AG09319 (cell line): ENCODE results near the gene TFDP1.

Experiments
- DNase-seq: peaks from one replicate; pipeline ENCODE4 v3.0.0-alpha.2; 2010; ENCODE audit warnings: low read depth; ENCODE audit errors: extremely low read depth
- TF ChIP-seq, protein P1 (sequence below): IDR thresholded peaks from 2 replicates; pipeline ENCODE4 v1.5.1; 2011; ENCODE audit warnings: low read depth, mild to moderate bottlenecking, inconsistent platforms, low read length, moderate library complexity

The TFDP1 gene

DNA sequence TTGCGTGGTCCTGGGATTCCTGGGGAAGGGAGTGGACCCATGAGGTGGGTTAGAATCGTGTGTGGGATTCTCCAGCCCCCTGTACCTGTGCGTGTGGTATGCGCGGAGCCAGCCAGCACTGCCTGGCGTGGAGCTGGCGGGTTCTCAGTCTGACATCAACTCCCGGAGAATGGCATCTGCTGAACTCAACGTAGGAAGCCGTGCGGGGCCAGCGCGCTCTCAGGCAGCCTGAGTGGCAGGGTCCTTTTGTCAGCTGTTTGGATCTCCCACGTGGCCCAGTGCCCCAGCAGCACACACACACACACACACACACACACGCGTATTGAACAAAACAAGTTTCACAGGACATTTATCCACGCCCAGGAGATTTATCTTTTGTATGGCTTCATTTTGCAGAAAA, 45.3 kb downstream of the TFDP1 start:
- no peak for DNase-seq
- TF ChIP-seq, protein P1, sequence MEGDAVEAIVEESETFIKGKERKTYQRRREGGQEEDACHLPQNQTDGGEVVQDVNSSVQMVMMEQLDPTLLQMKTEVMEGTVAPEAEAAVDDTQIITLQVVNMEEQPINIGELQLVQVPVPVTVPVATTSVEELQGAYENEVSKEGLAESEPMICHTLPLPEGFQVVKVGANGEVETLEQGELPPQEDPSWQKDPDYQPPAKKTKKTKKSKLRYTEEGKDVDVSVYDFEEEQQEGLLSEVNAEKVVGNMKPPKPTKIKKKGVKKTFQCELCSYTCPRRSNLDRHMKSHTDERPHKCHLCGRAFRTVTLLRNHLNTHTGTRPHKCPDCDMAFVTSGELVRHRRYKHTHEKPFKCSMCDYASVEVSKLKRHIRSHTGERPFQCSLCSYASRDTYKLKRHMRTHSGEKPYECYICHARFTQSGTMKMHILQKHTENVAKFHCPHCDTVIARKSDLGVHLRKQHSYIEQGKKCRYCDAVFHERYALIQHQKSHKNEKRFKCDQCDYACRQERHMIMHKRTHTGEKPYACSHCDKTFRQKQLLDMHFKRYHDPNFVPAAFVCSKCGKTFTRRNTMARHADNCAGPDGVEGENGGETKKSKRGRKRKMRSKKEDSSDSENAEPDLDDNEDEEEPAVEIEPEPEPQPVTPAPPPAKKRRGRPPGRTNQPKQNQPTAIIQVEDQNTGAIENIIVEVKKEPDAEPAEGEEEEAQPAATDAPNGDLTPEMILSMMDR: no peak

DNA sequence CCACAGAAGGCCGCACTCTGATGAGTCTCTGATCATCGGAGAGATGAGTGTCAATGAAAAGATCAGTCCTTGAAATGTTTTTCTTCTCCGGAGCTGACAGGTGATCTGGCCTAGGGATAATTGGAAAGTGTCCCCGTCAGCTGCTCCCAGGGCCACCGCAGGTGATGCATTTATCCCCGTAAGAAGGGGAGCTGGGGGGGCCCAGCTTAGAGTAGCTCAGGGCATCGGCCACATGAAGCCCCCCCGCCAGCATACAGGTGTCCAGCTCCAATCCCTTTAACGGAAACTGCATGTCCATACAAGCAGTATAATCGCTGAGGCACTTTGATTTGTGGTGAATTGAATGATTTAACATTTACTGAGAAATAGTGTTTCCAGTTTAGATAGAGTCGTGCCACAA, 45.7 kb downstream of the TFDP1 start:
- DNase-seq: no peak

DNA sequence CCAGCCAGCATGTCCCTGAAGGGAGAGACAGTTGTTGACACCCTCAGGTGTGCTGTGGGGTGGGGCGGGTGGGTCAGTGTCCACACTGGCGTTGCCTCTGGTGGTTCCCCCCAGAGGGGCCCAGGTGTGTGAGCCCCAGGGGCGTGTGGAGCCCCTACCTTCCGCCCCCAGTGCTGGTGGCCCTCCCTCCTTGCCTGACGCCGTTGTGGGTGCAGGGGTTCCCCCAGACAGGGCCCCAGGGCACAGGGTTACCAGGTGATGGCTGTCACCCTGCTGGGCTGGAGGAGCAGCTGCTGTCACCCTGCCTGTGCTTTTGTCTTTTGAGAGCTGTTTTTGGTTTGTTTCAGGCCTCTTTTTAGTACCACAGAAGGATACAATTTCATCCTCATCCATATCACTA, 46.3 kb downstream of the TFDP1 start:
- DNase-seq: no peak
- TF ChIP-seq, protein P1: no peak

More for the DNA sequence above, 45.7 kb downstream of the TFDP1 start:
- TF ChIP-seq, protein P1: no peak

DNA sequence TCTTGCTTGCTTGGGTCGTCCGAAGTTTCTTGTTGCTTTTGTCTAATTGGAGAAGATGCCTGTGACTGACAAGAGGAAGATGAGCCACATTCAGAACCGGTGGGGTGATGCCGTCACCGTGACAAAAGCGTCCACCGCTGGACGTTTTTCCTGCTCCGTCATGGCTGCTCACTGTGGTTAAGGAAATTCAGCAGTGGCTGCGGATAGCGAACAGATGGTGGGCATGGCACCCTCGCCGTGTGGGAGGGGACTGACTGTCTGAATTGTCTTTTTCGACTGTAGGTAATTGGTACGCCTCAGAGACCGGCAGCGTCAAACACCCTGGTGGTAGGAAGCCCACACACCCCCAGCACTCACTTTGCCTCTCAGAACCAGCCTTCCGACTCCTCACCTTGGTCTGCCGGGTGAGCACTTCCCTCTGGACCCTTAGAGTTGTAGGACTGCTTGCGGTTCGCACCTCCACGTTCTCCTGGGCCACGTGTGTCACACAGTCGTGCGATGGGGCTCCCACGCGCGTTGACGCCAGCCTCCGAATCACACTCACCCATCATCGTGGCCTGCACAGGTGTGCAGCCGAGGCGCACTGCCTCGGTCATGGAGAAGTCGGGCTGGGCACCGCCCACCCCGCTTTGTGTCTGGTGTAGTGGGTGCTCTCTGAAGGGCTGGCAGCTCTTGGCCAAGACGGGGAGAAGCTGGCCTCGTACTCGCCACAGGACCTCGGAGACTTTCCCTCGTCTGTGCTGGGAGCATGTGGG, 47.0 kb downstream of the TFDP1 start:
- TF ChIP-seq, protein P1: no peak

DNA sequence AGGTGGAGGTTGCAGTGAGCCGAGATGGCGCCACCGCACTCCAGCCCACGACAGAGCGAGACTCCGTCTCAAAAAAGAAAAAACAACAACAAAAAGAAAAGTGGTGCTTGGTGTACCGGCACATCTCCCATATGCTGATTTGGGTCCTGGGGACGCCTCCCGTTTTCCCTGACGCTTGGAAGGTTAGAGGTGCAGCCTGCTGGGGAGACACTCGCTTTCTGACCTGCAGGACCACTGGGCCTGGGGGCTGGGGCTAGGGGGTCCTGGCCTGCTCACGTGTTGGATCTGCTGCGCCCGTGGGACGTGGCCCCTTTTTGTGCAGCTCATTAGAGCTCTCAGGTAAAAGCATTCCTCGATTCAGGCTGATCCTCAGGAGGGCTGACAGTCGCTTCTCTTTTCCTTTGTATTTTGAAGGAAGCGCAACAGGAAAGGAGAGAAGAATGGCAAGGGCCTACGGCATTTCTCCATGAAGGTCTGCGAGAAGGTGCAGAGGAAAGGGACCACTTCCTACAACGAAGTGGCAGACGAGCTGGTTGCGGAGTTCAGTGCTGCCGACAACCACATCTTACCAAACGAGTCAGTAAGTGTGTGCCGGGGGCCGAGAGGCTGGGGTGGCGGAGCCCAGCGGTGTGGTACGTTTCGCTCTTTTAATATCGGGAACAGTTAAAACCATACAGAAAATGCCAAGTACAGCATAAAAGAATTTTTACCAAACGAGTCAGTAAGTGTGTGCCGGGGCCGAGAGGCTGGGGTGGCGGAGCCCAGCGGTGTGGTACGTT, 48.3 kb downstream of the TFDP1 start:
- TF ChIP-seq, protein P1: no peak
- no peak for DNase-seq

More for the DNA sequence above, 47.0 kb downstream of the TFDP1 start:
- DNase-seq: no peak

DNA sequence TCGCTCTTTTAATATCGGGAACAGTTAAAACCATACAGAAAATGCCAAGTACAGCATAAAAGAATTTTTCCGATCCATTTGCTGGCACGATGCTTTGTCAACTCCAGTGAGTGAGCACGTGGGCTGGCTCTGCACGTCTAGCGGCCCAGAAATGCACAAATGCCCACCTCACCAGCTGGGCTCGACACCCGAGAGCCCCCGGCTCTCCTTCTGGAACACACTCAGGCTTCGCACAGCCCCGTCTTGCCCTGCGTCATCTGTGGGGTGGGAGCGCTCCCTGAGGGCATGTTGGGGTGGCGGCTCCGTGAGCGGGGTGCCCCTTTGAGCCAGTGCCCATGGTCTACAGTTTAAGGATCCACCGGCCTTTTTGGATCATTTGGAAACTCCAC, 48.9 kb downstream of the TFDP1 start:
- TF ChIP-seq, protein P1: no peak
- no peak for DNase-seq
